Caki2 (cell line): ENCODE measurements around the gene ADORA2A. TPM values are rescaled to one million over a fixed set of nuclear protein-coding genes. Genes with fewer than 3 reads are reported as not detected.

Source experiments
- DNase-seq: peaks from one replicate; pipeline ENCODE4 v3.0.0-alpha.2; 2015; ENCODE audit warnings: low read depth
- in situ Hi-C: cut with HindIII; loops from 2 replicates; pipeline ENCODE4 v1.10.0; 2016; ENCODE audit warnings: low sequenced_read_pairs, low pct_unique_long_range_greater_than_20kb, mixed read lengths
- total RNA-seq: library from RNA; depleted of rRNA; stranded (reverse); fragments of >200 nt; shearing (Covaris generic); gene quantifications from 2 replicates; pipeline ENCODE4 v1.2.3, GENCODE V29; 2014; ENCODE audit warnings: low replicate concordance

The ADORA2A gene
- total RNA-seq, 1 experiment from 2014 or later = 6.1 TPM

DNA sequence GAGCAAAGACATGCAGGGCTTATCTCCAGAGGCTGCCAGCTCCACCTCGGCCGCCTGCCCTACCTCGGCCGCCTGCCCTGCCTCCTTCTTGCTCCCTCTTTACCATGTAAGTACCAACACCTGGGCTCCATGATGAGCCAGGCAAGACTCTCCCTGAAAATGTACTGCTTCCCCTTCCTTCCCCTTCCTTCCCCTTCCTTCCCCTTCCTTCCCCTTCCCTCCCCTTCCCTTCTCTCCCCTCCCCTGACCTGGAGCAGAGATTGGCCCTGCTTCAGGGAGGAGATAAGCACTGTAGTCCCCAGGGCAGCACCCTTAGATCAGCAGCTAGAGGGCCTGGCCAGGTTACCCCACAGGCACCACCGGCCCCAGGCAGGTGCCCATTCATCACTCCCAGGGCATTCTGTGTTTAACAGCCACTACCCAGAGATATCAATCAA lies 25.4 kb upstream of the ADORA2A start:
- in situ Hi-C loops = no loop called here

DNA sequence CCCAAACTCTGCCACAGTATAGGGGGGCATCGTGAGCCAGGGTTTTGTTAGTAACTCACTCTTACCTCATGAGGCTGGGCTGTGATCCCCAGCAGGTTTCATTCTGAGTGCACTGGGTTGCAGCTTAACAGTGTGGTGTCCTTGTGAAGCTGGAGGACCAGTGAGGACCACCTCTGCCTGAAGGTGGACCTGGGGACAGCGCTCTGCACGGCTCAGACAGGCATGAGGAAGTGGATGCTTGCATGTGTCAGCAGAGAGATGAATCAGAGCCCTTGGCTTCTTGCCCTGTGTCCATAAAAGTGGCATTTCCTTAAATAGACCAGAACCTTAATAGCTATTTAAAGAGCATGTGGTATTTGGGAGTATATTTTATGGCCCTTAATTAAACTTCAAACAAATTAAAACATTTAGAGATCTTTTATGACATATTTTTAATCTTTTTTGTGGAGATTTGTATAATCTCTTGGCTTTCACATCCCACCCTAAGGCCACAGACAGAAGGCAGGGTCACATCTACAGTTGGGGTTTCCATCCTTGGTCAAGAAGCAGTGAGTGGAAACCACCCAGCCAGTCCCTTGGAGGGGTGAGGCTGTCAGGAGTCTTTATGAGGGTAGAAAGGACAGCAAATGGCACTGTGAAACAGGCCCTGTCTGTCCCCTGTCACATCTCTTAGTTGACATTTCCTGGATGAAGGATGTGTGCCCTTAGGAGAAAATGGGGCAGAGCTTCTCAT lies 24.8 kb upstream of the ADORA2A start:
- in situ Hi-C loops = no loop called here
- peak; percentile 80 for DNase-seq

More for the DNA sequence above, 25.4 kb upstream of the ADORA2A start:
- DNase-seq = no peak

DNA sequence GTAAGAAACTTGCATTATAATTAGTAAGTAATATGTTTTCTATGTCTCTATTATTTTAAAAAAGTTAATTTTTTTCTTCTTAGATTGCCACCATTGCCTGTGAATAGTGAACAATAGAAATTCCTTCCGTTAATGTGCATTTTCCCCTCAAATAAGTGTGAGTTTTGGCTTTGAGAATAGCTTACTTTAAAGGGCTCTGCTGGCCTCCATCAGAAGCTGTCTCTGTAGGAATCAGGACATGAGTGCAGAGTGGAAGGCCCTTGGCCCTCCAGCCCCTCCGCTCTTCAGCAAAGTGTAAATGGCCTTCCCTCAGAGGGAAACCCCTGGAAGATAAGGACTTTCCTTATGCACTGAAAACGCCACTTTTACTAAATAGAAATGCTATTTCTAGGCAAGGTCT lies 24.1 kb upstream of the ADORA2A start:
- no peak for DNase-seq
- in situ Hi-C loops = no loop called here

DNA sequence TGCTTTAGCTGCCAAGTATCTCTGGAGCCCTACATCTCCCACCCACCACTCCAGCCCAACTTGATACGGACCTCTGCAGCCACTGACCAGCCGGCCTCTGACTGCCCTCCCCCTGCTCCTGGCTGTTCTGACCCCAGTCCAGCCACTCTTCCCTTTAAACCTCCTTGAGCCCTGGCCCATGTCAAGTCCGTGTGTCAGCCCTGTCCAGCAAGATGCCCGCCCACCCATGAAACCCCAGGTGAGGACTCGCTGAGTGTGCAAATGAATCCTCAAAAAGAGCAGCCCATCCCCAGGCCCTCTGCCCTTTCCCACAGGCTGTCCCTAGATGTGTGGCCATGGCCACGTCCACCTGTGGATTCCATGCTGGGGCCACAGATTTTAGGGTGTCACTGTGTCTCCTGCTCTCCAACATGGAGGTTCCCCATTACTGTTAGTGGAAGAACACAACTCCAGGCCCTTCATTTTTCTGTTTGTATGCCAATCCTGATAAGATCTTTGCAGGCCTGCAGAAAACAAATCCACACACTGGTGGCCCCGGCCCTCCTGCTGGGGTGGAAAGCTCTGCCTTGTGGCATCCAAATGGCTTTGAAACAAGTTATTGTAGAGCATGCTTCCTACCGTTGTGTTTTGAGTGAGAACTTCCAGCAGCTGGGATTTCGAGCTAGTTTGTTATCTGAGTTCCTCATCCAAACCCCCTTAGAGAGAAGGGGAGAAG lies 22.7 kb upstream of the ADORA2A start:
- DNase-seq = no peak
- in situ Hi-C loops = no loop called here

DNA sequence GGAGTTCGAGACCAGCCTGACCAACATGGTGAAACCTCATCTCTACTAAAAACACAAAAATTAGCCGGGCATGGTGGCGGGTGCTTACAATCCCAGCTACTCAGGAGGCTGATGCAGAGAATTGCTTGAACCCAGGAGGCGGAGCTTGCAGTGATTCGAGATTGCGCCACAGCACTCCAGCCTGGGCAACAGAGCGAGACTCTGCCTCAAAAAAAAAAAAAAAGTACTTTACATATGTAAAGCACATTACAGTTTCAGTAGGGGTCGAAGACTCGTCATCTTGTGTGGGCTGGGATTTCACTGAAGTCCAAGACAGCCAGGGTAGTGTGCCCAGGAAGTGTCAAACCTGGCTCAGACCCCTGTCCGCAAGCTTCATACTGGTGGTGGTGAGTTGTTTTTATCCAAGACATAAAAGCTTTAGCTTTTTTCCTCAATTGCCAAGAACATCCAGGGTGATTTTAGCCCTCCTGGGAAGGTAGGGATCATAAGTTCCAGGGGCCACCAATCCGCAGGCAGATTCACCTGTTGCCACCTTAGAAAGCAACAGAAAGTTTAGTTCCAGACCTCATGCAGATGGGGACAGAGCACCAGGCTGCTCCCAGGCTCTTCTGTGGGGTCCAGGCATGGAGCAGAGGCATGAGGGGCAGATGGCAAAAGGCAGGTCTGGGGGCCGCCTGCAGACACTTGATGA lies 21.6 kb upstream of the ADORA2A start:
- DNase-seq = no peak
- in situ Hi-C loops = no loop called here

DNA sequence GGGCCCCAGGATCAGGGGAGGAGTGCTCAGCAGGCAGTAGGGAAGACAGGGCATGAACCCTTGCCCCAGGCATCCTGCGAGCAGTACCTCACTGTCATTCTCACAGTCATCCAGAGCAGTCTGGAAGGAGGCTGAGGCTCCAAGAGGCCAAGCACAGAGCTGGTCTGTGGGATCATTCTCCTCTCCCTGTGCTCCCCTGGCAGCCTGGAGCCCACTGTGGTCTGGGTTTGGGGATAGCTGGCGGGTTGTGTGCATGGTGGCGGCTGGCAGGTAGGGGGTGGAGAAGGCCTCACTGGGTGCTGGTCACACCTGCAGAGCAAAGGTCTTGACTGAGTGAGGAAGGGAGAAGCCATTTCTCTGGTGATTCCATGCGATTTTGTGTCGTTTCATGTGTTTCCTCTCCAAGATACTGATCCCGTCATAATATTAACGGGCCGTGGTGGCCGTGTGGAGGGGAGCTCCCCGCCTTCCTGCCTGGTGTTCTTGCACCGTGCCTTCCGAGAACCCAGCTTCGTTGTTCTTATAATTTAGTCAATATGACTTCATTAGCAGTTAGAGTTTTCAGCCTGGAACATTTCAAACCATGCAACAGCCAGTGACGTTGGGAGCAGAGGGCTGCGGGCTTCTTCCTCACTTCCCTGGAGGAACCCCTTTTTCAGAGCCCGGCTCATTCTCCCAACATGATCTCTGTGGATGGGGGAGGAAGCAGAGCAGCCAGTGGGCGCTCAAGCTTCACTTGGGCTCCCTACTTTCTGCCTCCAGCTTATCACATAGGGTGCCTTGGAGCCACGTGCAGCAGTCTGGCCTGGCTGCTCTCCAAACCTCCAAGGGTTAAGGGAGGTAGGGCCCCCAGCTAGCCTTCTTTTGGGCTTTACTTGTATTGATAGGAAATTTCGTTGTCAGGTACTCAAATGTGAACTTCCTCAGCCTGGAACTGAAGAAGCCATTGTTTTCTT lies 20.8 kb upstream of the ADORA2A start:
- no peak for DNase-seq
- in situ Hi-C loops = no loop called here

DNA sequence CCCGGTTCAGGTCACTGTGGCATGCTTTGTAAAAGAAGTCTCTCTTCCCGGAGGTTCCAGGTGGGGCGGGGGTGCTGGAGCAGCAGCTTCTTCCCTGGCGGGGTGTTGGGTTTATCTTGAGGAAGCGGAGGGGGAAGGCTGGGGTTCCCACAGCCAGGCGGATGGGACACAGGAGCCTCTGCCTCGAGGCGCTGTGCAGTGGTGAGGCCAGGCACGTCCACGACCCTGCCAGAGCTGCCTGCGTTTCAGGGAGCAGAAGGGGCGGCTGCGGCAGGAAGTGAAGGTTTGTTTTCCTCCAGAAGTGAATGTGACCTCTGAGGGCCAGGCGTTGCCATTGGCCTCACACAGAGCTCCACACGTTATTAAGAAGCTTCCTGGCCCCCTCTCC lies 20.1 kb upstream of the ADORA2A start:
- no peak for DNase-seq
- in situ Hi-C loops = no loop called here

DNA sequence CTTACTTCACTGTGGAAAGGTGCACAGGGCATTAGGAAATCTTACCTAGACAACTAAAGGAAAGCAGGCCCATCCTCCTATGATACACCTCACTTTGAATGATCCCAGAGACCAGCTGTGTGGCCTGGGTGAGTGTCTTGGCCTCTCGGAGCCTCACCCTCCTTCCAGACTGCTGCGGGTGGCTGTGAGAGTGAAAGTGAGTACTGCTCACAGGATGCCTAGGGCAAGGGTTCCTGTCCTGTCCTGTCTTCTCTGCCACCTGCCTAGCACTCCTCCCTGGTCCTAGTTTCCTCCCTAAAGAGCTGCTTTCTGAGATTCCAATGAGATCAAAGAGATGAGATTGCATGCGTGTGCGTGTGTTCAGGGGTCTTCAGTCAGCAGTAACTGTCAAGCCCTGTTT lies 19.5 kb upstream of the ADORA2A start:
- in situ Hi-C loops = no loop called here
- DNase-seq = no peak

DNA sequence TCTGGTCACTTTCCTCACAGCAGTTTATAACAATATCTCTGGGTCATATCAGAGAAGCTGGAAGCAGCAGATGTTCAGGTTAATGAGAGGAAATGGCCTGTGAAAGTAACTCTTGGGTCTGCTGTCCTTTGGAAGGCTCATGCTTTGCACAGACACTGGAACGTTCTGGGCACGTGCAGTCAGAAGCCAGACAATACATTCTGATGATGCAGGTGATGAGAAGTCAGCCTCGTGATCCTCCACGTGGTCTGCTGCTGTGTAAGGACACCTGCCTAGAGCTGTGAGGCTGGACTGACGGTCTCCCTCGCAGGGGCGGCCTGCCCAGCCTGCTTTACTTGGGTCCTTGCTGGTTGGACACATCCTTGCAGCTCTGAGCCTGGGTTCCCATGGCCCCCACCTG lies 18.8 kb upstream of the ADORA2A start:
- DNase-seq = no peak
- in situ Hi-C loops = no loop called here

DNA sequence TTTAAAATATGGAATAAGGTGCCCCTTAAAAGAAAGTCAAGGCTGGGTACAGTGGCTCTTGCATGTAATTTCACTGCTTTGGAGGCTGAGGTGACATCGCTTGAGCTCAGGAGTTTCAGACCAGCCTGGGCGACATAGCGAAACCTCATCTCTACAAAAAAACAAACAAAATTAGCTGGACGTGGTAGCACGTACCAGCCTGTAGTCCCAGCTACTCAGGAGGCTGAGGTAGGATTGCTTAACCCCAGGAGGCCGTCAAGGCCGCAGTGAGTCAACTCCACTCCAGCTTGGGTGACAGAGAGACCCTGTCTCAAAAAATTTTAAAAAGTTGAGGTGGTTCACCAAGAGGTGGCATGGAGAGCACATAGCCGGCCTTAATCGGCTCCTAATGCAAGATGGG lies 17.7 kb upstream of the ADORA2A start:
- DNase-seq = no peak
- in situ Hi-C loops = no loop called here

DNA sequence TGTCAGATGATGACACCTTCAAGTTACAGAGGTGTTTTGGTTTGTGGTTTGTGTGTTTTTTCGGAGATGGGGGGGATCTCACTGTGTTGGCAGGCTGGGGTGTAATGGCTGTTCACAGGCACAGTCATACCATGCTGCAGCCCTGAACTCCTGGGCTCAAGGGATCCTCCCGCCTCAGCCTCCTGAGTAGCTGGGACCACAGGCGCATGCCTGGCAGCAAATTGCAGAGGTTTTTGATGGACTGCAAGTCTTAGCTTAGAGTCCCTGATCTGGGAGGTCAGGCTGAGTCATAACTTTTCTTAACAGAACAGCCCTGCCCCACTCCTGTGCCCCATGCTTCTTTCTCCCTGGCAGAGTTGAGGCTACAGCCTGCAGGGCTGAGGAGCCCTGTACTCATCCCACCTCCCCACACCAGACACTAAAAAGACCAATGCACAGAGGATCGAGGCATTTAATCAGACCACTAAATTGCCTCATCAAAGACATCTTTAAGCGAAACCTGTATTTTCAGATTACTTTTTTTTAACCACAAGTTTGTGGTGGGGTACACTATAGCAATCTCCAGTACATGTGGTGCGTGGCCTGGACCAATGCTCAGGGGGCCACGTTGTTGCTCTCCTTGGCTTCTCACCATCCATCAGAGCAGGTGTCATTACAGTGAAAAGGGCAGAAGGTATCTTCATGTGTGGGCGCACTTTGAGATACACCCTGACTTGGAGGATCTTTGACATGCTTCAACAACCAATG lies 17.1 kb upstream of the ADORA2A start:
- in situ Hi-C loops = no loop called here
- no peak for DNase-seq

DNA sequence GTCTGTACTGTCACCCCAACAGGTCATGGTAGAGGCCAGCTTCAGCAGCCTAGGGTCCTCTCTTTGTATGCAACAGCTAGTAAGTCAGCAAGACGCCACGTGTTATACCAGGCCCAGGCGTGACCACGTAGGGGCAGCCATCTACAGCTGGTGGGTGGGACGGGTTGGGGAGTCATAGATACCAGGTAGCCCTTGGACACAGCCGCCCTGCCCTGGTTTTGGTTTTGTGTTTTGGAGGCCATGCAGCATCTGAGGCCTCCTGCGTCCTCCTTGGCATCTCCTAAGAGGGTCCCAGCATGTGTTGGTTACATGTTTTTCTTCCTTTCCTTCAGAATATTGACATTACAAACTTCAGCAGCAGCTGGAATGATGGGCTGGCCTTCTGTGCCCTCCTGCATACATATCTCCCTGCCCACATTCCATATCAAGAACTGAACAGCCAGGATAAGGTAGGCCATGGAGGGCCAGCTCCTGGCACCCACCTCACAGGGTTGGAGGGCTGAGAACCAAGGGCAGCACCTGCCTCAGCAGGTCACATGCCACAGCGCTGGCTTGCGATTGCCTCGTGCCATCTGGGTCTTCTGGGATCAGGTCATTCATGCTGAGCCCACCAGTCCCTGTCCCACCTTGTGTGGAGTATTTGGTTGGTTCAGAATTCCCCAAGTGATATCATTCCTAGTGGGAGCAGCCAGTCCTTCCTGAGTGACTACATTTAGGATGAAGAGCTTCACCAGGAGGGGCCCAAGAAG lies 16.0 kb upstream of the ADORA2A start:
- DNase-seq = no peak
- in situ Hi-C loops = no loop called here

DNA sequence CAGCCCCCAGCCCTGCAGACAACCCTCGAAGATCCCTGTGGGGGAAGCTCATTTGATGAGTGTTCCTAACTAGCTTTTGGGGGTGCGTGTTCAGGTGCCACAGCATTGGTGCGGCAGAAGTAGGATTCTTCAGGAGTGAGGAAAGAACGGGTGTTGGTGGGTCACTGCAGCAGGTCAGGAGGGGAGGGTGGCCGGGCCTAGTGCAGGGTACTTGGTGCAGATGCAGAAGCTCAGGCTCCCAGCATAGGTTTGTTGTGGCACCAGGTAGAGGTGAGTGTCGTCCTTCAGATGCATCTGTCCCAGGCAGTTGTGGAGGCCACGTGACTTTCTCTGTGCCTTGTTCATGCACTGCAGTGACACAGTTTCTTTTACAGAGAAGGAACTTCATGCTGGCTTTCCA lies 15.1 kb upstream of the ADORA2A start:
- in situ Hi-C loops = no loop called here
- no peak for DNase-seq

DNA sequence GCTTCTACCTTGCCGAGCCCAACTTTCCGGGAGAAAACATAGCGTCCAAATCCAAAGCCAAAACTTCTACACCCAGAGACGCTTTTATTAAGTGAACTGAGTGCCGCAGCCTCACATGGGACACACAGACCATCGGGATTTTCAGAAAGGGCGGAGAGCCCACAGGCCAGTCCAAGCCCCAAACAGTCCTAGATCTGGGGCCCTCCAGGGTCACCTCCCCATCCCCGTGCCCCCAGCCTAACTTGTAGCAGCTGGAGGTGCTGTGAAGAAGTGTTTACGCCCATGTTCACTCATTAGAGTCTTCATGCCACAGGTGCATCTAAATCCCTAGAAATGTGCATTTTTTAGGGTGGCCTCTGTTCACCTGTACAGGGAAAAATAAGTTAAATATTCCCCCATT lies 14.1 kb upstream of the ADORA2A start:
- no peak for DNase-seq
- in situ Hi-C loops = no loop called here

DNA sequence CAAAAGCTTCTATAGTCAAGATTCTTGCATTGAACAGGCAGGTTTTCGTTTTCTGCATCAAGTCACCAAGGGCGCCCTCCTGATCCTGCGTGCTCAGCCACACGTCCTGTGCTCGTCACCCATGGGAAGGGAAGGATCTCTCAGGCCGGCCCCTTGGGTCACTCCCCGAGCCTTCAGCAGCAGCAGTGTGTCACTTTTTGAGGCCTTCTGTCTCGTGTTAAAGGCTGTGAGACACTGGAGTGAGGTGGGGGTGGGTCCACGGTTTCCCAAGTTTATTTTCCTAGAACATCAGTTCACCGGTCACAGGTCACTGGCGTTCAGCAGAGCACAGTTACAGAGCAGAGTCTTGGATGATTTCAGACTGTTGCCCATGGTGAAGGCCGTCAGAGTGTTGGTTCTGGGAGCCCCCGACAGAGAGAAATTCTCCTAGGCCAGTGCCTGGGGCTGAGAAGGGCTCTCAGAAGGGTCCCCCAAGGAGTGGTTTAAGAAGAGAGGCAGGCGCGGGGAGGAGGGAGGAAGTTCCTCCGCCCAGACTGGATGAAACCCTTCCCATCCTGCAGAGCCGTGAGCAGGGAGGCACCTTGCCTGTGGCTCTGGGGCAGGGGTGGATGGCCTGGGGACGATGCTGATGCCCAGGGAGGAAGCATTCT lies 13.5 kb upstream of the ADORA2A start:
- in situ Hi-C loops = no loop called here
- DNase-seq = peak; percentile 43

DNA sequence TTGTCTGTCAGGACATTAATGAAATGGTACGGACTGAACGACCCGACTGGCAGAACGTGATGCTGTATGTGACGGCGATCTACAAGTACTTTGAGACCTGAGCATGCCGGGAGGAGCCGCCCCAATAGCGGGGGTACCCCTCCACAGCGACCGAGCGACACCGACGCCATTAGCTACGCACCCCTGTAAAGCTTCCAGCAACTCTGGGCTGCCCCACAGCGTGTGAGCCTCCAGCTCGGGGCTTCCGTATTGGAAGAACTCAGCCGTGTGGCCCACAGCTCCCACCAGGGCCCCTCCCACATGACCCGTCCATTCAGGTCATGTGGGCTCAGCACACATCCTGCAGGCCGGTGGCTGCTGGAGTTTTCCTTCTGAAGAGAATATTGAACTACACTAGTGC lies 12.9 kb upstream of the ADORA2A start:
- in situ Hi-C loops = no loop called here
- no peak for DNase-seq
